Suprapubic skin (tissue), 4 donors: ENCODE data around the gene CNOT4. TPM values are rescaled to one million over a fixed set of nuclear protein-coding genes. Genes with fewer than 3 reads are reported as not detected.

ENCODE experiments used
- DNase-seq, 2 donors: peaks; one replicate each; pipeline ENCODE4 v3.0.0-alpha.2; 2019; ENCODE audit warnings: low spot score in 2 of 2
- H3K27ac ChIP-seq: fragments of 200-600 bp; sonication (generic); one replicate; pipeline ENCODE4 v1.5.1; 2019
- H3K27me3 ChIP-seq: fragments of 200-600 bp; sonication (generic); one replicate; pipeline ENCODE4 v1.5.1; 2019
- H3K36me3 ChIP-seq: fragments of 200-600 bp; sonication (generic); one replicate; pipeline ENCODE4 v1.5.1; 2019
- H3K4me1 ChIP-seq: fragments of 200-600 bp; sonication (generic); one replicate; pipeline ENCODE4 v1.5.1; 2019
- H3K4me3 ChIP-seq: fragments of 200-600 bp; sonication (generic); one replicate; pipeline ENCODE4 v1.5.1; 2019; ENCODE audit warnings: mild to moderate bottlenecking
- H3K9me3 ChIP-seq: fragments of 200-600 bp; sonication (generic); one replicate; pipeline ENCODE4 v1.5.1; 2019
- EP300 ChIP-seq: sonication (generic); formaldehyde crosslinking; IDR thresholded peaks from one replicate; pipeline ENCODE4 v1.6.1; 2017; ENCODE audit warnings: antibody characterized with exemption
- POLR2A ChIP-seq, 2 donors: fragments of 450-650 bp; IDR thresholded peaks; one replicate each; pipeline ENCODE4 v1.6.1; 2017; ENCODE audit warnings: antibody characterized with exemption in 2 of 2, mild to moderate bottlenecking in 2 of 2, moderate library complexity in 2 of 2
- POLR2AphosphoS5 ChIP-seq, 3 donors: sonication (generic); formaldehyde crosslinking; IDR thresholded peaks; one replicate each; pipeline ENCODE4 v1.6.1; 2017; ENCODE audit warnings: antibody characterized with exemption in 3 of 3
- WGBS: methylation state at CpG from one replicate; pipeline ENCODE4 v1.1.5; 2018; 5-methylcytosine and 5-hydroxymethylcytosine counted together
- total RNA-seq, 4 donors: library from RNA; depleted of rRNA; stranded (reverse); fragments of >200 nt; gene quantifications; one replicate each; pipeline ENCODE4 v1.1.0, GENCODE V29; 2016
- TF ChIP-seq, protein P1 (sequence below), 2 donors: fragments of 200-600 bp in 1 of 2; fragments of 450-650 bp in 1 of 2; sonication (generic) in 1 of 2; IDR thresholded peaks; one replicate each; pipeline ENCODE4 v1.5.1; 2016 to 2019; ENCODE audit warnings: antibody characterized with exemption in 2 of 2, mild to moderate bottlenecking in 1 of 2, moderate library complexity in 1 of 2

Gene CNOT4
- total RNA-seq, 4 donors from 2014 or later = 17.2 to 32.3 (median 22.6) TPM

DNA sequence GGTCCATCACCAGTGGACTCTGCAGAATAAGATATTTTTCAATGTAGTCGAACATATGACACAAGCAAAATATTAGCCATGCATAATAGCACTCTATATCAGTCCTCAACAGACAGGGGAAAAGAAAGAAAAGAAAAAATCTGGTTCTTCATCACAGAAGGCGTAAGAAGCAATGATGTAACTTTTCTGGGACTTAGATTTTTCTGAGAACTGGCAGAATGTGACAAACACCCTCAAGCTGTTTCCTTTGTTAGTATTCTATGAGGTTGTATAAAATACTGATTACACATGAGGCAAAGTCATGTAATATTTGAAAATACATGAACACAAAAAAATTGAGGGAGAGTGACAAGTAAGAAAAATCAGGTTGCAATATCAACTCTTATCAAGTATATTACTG, 84.9 kb downstream of the CNOT4 start:
- no peak overlapping the region for H3K27ac ChIP-seq
- peaks cover 5% of the 10 kb centered on the region for H3K4me1 ChIP-seq
- H3K4me3 ChIP-seq = no peak overlapping the region
- H3K36me3 ChIP-seq = no peaks in the 10 kb centered on the region
- no peak for TF ChIP-seq POLR2AphosphoS5 (IDR thresholded peaks at IDR 0.05)
- TF ChIP-seq, protein P1, sequence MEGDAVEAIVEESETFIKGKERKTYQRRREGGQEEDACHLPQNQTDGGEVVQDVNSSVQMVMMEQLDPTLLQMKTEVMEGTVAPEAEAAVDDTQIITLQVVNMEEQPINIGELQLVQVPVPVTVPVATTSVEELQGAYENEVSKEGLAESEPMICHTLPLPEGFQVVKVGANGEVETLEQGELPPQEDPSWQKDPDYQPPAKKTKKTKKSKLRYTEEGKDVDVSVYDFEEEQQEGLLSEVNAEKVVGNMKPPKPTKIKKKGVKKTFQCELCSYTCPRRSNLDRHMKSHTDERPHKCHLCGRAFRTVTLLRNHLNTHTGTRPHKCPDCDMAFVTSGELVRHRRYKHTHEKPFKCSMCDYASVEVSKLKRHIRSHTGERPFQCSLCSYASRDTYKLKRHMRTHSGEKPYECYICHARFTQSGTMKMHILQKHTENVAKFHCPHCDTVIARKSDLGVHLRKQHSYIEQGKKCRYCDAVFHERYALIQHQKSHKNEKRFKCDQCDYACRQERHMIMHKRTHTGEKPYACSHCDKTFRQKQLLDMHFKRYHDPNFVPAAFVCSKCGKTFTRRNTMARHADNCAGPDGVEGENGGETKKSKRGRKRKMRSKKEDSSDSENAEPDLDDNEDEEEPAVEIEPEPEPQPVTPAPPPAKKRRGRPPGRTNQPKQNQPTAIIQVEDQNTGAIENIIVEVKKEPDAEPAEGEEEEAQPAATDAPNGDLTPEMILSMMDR (IDR thresholded peaks at IDR 0.05) = no peak
- no peak for TF ChIP-seq POLR2A (IDR thresholded peaks at IDR 0.05)
- no peak for TF ChIP-seq EP300
- no peak for DNase-seq
- no peaks in the 10 kb centered on the region for H3K27me3 ChIP-seq
- 91% methylated on average over 2 of the region's 2 CpGs for WGBS
- no peaks in the 10 kb centered on the region for H3K9me3 ChIP-seq

DNA sequence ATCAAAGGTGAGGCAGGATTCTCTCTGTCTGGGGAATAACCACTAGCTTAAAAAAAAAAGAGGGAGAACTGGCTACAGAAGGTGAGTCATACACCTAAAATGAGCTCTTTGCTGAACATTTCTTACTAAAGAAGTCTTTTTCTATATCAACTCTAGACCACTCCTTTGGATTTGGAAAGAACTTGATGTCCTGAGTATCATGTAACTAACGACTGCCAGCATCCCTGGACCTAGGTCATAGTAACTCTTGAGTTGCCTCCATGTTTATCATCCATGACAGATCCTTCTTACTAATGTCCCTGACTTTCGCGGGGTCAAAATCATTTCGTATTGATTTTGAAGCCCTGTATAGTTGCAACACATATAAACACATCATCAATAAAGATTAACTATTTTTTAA, 89.1 kb downstream of the CNOT4 start:
- H3K9me3 ChIP-seq = no peaks in the 10 kb centered on the region
- H3K4me1 ChIP-seq = no peaks in the 10 kb centered on the region
- no peaks in the 10 kb centered on the region for H3K27me3 ChIP-seq
- WGBS = 90% methylated on average over 4 of the region's 4 CpGs
- TF ChIP-seq POLR2A (IDR thresholded peaks at IDR 0.05) (no peak), POLR2AphosphoS5 (IDR thresholded peaks at IDR 0.05) (no peak), EP300 (no peak)
- TF ChIP-seq, protein P1 (IDR thresholded peaks at IDR 0.05) = no peak
- H3K36me3 ChIP-seq = no peaks in the 10 kb centered on the region
- H3K4me3 ChIP-seq = no peak overlapping the region
- DNase-seq = no peak
- no peak overlapping the region for H3K27ac ChIP-seq

DNA sequence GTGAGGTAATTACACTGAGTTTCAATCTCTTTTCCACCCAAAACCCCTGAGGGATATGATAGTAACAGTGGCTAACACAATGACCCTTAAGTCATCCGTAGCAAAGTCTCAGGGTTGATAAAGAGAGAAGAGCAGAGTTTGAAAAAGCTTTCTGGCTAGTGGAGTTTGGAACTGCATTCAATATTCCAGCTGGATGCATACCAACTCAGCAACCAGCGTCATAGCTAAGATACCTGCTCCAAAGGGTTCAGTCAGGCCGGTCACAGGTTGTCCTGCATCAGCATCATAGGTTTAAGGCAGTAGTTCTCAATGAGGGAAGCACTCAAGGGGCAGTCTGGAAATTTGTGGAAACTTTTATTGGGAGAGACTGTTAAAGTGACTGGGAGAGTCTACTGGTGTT, 93.5 kb downstream of the CNOT4 start:
- no peak overlapping the region for H3K27ac ChIP-seq
- 94% methylated on average over 3 of the region's 3 CpGs for WGBS

DNA sequence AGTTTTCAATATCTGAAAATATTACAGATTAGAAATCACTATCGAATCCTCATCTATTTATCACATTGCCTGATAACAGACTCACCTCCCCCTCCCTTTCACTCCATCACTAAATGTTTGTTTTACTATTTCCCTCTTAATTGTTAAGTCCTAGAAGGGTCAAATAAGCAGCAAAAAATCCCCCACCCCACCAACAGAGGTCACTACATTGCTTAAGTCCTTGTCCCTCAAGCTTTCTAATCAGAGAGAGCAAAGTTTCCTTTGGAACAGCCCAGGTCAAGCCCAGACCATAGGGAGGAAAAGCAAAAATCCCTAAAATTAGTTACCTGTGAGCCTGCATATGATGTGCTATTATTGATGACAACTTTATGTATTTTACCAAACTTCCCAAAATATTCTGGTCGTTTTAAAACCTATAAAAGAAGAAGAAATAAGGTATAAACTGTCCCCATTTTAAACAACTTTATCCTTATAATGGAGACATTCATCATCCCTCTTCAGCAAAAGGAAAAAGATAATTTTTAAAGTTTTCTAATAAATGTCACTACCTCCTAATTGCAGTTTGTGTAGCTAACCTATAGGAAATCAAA, 95.0 kb downstream of the CNOT4 start:
- no peaks in the 10 kb centered on the region for H3K4me1 ChIP-seq
- no peaks in the 10 kb centered on the region for H3K27me3 ChIP-seq
- H3K9me3 ChIP-seq = no peaks in the 10 kb centered on the region
- DNase-seq = no peak
- 85% methylated on average over 2 of the region's 2 CpGs for WGBS
- no peak overlapping the region for H3K27ac ChIP-seq
- H3K36me3 ChIP-seq = peaks cover 5% of the 10 kb centered on the region
- no peak overlapping the region for H3K4me3 ChIP-seq
- no peak for TF ChIP-seq EP300
- TF ChIP-seq, protein P1 (IDR thresholded peaks at IDR 0.05) = no peak
- no peak for TF ChIP-seq POLR2AphosphoS5 (IDR thresholded peaks at IDR 0.05)
- TF ChIP-seq POLR2A (IDR thresholded peaks at IDR 0.05) = no peak

More for the DNA sequence above, 93.5 kb downstream of the CNOT4 start:
- no peak for TF ChIP-seq POLR2A (IDR thresholded peaks at IDR 0.05)
- no peak for TF ChIP-seq POLR2AphosphoS5 (IDR thresholded peaks at IDR 0.05)
- TF ChIP-seq, protein P1 (IDR thresholded peaks at IDR 0.05) = no peak
- TF ChIP-seq EP300 = no peak
- Histone ChIP-seq H3K27me3 (no peaks in the 10 kb centered on the region), H3K4me1 (no peaks in the 10 kb centered on the region), H3K36me3 (peaks cover 5% of the 10 kb centered on the region), H3K9me3 (no peaks in the 10 kb centered on the region), H3K4me3 (no peak overlapping the region)
- no peak for DNase-seq

DNA sequence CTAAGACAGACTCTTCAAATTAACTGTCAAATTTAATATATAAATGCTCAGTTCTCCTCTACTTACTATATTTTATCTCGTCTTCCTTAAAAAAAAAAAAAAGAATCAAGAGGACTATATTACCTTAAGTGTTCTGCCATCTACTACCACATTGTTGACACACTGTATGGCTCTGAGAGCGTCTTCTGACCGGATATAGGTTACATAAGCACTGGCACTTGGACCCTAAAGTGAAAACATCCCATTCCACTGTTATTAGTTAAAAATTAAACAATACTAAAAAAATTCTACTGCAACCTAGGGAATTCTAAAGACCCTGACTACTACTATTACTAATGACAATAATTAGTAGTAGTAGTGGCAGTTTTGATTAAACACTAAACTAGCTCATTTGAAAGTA, 95.7 kb downstream of the CNOT4 start:
- no peaks in the 10 kb centered on the region for H3K4me1 ChIP-seq
- 93% methylated on average over 3 of the region's 3 CpGs for WGBS
- H3K27me3 ChIP-seq = no peaks in the 10 kb centered on the region
- H3K9me3 ChIP-seq = no peaks in the 10 kb centered on the region
- TF ChIP-seq POLR2AphosphoS5 (IDR thresholded peaks at IDR 0.05) (no peak), EP300 (no peak), POLR2A (IDR thresholded peaks at IDR 0.05) (no peak)
- TF ChIP-seq, protein P1 (IDR thresholded peaks at IDR 0.05) = no peak
- peaks cover 5% of the 10 kb centered on the region for H3K36me3 ChIP-seq
- no peak for DNase-seq
- no peak overlapping the region for H3K4me3 ChIP-seq
- no peak overlapping the region for H3K27ac ChIP-seq
